HG02588 (cell line): ENCODE measurements around the gene CHMP6.

Source experiments
- ATAC-seq: cut with Tn5 transposase; IDR thresholded peaks from one replicate; pipeline ENCODE4 v1.9.1; 2021; ENCODE audit warnings: mild to moderate bottlenecking, moderate library complexity; ENCODE audit not compliant: unreplicated experiment

The CHMP6 gene

DNA sequence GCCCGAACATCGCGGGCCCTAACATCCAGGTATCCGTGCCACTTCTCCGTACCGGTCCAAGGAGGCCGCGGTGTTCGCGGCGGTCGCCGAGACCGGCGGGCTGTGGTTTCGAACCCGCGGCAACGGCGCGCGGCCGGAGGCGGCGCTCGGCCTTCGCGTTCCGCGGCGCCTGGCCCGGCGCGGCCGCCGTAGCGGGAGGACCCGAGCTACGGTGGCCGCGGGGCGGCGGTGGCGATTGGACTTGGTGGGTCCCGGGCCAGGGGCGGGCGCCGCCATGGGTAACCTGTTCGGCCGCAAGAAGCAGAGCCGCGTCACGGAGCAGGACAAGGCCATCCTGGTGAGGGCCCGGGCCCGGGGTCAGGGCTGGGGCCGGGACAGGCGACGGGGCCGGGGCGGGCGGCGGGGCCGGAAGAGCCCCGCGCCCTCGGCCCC lies at the start of gene CHMP6:
CHMP6 (plus strand) TSS at position 197 of the 432 bp plus-strand sequence; CDS start at position 275, 78 bp downstream.
- ATAC-seq, result peak; percentile 53

DNA sequence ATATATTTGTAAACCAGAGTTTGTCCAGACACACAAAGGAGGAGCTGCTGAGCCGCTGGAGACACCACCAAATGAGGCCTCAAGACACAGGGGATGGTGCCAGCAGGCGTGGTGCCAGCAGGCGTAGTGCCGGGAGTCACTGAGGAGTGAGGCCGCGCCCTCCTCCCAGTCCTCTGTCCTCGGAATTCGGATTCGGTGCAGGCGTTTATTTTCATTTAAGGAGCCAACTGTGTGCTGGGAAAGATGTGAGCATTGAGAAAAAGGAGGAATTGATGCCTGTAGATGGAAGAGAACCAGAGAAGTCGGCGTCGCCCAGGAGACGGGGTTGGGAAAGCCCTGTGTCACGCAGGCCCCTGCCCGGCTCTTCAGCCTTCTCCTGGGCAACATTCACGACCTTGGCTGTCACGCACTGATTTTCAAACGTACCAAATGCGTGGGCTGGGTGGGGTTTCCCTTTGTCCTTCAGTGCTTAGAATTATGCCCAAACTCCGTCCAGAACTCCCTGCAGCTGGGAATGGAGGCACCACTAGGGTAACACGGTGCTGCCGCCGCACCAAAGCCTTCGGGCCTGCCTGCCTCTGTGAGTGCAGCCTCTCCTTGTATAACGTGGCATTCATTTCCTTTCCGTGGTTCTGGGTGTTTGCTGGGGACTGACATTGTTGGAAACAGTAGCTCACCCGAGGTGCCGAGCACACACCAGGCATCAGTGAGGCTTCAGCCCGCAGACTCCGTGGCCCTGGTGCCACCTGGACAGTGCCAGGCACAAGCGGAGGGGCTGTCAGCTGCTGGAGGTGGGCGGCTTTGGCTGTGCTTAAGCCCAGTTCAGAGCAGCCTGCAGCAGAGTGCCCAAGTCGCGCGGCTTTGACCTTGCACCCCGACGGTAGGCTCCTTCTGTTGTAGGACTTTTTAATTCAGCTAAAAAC lies 49.0 kb upstream of the CHMP6 start:
- no peak for ATAC-seq

GRCh38 chr17:80943346-80944145 lies 48.1 kb upstream of the CHMP6 start:
- no peak for ATAC-seq

DNA sequence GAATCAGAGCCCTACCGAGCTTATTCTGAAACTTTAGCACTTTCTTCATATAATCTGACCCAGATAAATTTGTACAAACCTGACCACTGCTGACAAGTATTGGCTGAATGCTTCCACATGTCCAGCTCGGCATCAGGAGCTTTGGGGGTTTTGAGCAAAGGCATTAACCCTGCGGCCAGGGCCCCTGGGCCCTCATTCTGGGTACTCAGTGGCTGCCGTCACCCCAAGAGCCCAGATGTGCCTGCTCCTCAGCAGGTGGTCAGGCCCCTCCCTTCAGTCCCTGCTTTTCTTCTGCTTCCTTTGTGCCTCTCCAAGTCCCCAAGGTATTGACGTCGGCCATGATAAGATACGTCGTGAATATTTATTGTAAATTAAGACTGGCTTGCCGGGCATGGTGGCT lies 47.3 kb upstream of the CHMP6 start:
- ATAC-seq, result no peak

GRCh38 chr17:80945736-80946135 lies 45.9 kb upstream of the CHMP6 start:
- no peak for ATAC-seq

DNA sequence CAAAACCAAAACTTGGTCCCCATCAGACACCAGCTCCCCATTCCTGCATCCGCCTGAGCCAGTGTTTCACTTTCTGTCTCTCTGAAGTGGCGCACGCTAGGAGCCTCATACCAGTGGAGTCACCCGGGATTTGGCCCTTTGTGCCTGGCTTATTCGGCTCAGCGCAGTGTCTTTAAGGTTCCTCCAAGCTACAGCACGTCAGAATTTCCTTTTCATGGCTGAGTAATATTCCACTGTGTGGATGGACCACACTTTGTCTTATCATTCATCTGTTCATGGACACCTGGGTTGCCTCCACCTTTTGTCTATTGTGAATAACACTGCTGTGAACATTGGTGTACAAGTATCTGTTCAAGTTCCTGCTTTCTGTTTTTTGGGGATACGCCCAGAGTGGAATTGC lies 45.2 kb upstream of the CHMP6 start:
- ATAC-seq, result no peak

DNA sequence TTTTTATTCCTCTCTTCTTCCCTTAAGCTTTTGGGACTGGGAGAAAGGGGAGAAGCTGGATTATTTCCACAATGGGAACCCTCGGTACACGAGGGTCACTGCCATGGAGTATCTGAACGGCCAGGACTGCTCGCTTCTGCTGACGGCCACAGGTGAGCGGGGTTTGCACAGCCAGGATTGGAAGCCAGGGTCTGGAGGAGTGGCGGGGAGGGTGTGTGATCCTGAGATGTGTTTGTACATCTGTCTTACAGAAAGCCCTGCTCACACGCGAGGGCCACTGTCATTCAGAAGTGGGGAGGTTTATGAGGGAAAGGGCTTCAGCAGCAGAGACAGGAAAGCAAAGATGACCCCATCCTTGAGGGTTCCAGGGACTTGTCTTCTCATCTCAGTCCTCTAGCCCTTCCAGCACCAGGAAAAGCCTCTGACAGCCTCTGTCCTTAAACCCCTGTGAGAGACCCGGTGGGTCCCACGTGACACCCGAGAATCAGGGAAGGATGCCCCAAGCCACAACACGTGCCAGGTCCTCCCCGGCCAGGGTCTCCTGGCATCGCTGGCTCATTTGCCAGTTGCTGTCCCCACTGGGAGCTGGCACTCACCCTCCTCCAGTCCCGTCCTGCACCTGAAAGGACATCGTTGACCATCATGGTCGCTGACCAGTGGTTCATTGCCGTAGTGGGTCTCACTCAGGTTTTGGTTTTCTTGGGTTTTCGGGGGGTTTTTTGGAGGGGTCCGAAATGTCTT lies 44.3 kb upstream of the CHMP6 start:
- no peak for ATAC-seq

GRCh38 chr17:80948019-80948975 lies 43.3 kb upstream of the CHMP6 start:
- ATAC-seq, result no peak

DNA sequence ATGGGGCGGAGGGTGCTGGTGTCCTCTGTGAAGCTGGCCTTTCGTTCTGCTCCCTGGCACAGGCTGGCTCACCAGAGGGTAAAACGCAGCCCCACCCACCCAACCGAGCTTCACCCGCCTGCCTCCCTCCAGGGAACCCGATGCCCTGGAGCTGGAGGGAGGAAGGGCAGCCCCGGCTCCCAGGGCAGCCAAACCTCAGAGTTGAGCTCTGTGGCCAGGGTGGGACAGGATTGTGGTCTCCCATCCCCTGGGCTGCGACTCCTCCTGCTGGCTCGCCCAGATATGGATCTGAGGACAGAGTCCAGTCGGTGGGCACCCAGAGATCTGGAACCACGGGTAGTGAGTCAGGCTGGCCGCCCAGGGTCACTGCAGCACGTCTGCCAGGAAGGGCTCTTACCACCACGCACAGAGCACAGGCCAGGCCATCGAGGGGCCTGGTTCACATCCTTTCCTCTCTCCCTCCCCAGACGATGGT lies 42.6 kb upstream of the CHMP6 start:
- ATAC-seq, result no peak

DNA sequence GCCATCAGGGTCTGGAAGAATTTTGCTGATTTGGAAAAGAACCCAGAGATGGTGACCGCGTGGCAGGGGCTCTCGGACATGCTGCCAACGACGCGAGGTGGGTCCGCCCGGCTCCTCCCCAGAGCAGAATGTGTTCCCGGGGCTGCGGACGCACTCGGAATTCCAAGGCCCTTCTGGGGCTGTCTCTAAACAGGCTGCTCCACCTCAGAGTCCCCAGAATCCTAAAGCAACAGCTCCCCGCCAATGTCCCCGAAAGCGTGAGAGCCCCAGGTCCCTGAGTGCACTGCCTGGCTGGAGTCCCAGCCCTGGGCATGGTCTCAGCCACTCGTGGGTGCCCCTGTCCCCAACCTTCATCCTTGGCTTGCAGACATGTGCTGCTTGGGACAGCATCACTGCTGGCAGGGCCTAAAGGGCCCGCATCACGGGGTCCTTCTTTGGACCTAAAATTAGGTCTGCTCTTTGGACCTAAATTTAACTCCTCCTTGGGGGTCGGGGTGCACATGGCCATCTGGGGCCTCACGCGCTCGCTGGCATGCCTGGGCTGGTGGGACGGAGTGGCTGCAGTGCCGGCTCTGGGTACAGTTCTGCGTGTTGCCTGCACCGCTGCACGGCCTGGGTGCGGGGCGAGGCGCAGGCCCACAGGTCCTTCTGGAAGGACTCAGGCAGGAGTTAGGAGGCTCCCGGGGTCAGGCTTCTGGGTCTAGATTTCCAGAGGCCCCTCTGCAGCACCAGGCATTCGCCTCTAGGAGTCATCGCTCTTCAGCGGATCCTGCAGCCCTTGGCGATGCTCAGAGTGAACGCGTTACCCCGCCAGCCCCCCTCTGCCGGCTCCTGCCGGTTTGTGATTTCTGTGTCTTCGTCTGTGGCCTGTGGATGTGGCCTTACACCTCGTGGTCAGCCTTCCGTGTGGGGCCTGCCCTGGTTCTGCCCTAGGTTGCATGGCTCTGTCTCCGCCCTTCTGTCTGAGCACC lies 41.9 kb upstream of the CHMP6 start:
- ATAC-seq, result no peak

DNA sequence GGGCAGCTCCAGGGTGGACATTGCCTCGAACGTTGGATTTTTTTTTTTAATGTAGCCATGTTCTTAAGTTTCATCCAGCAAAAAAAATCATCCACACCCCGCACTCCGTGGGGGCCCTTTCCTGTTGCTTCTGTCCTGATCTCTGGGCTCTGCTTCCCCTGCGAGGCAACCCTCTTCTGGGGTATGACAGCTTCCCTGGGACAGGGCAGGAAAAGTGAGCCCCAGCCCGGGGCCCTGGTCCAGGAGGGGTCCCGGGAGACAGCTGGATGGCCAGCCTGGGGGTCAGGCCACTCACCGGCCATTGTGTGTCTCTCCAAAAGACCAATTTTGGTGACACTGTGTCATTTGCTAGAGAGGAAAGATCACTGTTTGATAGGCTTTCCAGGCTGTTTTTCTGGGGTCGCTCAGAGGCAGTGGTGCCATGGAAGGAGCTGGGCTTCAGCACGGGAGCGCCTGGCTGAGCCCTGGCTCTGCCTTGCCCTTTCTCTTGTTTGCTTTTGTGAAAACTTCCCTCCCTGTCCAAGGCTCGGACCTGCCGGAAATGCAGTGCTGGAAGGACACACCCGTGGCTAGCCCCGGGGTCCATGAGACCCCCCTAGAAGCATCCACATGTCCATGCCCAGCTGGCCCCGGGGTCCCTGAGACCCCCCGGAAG lies 41.0 kb upstream of the CHMP6 start:
- no peak for ATAC-seq

- no peak for ATAC-seq
These were observed 40.2 kb upstream of the CHMP6 start for GRCh38 chr17:80951121-80952090.

DNA sequence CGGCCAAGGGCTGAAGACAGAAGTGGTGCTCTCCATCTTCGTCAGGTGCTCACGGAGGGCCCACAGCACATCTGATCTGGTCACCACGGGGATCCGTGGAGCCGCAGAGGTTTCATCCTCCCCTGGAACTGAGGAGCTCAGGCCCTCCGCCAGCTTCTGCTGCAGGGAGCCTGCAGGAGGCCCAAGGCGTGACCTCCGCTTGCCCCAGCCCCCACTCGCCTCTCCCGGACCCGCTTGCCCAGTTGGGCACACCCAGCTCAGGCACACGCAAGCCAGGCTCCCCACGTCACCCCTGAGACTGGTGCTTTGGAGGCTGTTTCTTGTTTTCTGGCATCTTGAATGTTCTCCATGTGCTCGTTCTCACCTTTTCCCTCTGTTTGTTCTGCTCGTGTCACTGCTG lies 39.4 kb upstream of the CHMP6 start:
- no peak for ATAC-seq

GRCh38 chr17:80953471-80954315 lies 37.9 kb upstream of the CHMP6 start:
- no peak for ATAC-seq

GRCh38 chr17:80955078-80955477 lies 36.6 kb upstream of the CHMP6 start:
- no peak for ATAC-seq

GRCh38 chr17:80955671-80956280 lies 35.9 kb upstream of the CHMP6 start:
- ATAC-seq, result no peak
